Colonic mucosa (tissue), 4 donors: Measurements from ENCODE around the gene ABCG2. TPM values are rescaled to one million over a fixed set of nuclear protein-coding genes. Genes with fewer than 3 reads are reported as not detected.
A peak's percentile ranks its signal among the peaks of the same experiment; 100 is the strongest.
"Not testable (repeated sequence)": the region's sequence is repeated elsewhere in the genome, so short reads cannot be mapped to it uniquely, and the experiment has no call there.

Experiments
- DNase-seq: peaks from one replicate; pipeline ENCODE4 v3.0.0-alpha.2; 2020
- H3K27ac ChIP-seq: fragments of 200-600 bp; one replicate; pipeline ENCODE4 v1.8.0; 2021
- H3K27me3 ChIP-seq: fragments of 200-600 bp; one replicate; pipeline ENCODE4 v1.8.0; 2021
- H3K36me3 ChIP-seq: fragments of 200-600 bp; one replicate; pipeline ENCODE4 v1.8.0; 2021
- H3K4me1 ChIP-seq: fragments of 200-600 bp; one replicate; pipeline ENCODE4 v1.8.0; 2021; ENCODE audit warnings: mild to moderate bottlenecking
- H3K4me3 ChIP-seq: fragments of 200-600 bp; one replicate; pipeline ENCODE4 v1.8.0; 2021
- H3K9ac ChIP-seq, 2 donors: one replicate each; pipeline ENCODE4 v1.7.0; 2013; ENCODE audit warnings: control low read depth in 2 of 2, low read depth in 2 of 2, low read length in 2 of 2
- H3K9me3 ChIP-seq: fragments of 200-600 bp; one replicate; pipeline ENCODE4 v1.8.0; 2021
- intact Hi-C: fragments of 100-400 bp; cut with DNase I; formaldehyde crosslinking; loops from one replicate; pipeline ENCODE4 v1.14.1; 2022
- total RNA-seq, 2 donors: library from RNA; stranded (reverse); fragmentation: NEBNext Ultra II Directional in 1 of 2; extraction: Animal tissue kit (Norgen Biotek cat#: 25700) in 1 of 2; gene quantifications; one replicate each; pipeline ENCODE4 v1.2.1, GENCODE V29; 2021
- TF ChIP-seq, protein P1 (sequence below): fragments of 200-600 bp; IDR thresholded peaks from one replicate; pipeline ENCODE4 v1.8.0; 2022; ENCODE audit warnings: antibody characterized with exemption, mild to moderate bottlenecking
- donor health status: healthy.
- donor health status: DM: no; HTN: no; CAD: no.
- donor health status: DM: no; HTN: no; CAD: no.

Gene ABCG2
- total RNA-seq, 2 donors from 2014 or later: 7.5 to 18.8 TPM

DNA sequence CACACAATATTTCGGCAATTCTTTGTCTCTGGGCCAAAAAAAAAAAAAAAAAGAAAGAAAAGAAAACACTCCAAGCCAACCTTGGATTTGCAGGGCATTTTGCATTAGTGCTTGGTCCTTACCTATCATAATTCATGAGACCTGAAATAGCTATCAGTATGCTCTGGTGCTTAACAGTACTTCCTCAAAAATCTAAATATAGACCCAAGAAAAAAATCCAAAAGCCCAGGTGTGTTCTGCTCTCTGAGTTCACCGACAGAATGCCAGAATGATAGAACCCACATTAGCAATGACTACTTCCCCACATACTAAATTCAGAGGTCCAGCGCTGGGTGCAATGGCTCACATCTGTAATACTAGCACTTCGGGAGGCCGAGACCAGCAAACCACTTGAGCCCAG, 42.9 kb downstream of the ABCG2 start:
- TF ChIP-seq, protein P1, sequence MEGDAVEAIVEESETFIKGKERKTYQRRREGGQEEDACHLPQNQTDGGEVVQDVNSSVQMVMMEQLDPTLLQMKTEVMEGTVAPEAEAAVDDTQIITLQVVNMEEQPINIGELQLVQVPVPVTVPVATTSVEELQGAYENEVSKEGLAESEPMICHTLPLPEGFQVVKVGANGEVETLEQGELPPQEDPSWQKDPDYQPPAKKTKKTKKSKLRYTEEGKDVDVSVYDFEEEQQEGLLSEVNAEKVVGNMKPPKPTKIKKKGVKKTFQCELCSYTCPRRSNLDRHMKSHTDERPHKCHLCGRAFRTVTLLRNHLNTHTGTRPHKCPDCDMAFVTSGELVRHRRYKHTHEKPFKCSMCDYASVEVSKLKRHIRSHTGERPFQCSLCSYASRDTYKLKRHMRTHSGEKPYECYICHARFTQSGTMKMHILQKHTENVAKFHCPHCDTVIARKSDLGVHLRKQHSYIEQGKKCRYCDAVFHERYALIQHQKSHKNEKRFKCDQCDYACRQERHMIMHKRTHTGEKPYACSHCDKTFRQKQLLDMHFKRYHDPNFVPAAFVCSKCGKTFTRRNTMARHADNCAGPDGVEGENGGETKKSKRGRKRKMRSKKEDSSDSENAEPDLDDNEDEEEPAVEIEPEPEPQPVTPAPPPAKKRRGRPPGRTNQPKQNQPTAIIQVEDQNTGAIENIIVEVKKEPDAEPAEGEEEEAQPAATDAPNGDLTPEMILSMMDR: no peak
- DNase-seq: no peak
- Histone ChIP-seq H3K36me3 (no peaks in the 10 kb centered on the region), H3K9ac (no peak overlapping the region), H3K27ac (no peak overlapping the region), H3K9me3 (peaks cover 4% of the 10 kb centered on the region), H3K4me1 (no peaks in the 10 kb centered on the region), H3K27me3 (no peaks in the 10 kb centered on the region), H3K4me3 (no peak overlapping the region)
- intact Hi-C loops: no loop called here

- Histone ChIP-seq H3K9ac (no peak overlapping the region), H3K4me1 (no peaks in the 10 kb centered on the region), H3K27ac (no peak overlapping the region), H3K4me3 (no peak overlapping the region), H3K27me3 (no peaks in the 10 kb centered on the region), H3K36me3 (no peaks in the 10 kb centered on the region), H3K9me3 (no peaks in the 10 kb centered on the region)
- TF ChIP-seq, protein P1: no peak
- DNase-seq: no peak
- intact Hi-C loops: no loop called here
Measured at GRCh38 chr4:88112856-88113255, 45.6 kb downstream of the ABCG2 start.

- H3K4me1 ChIP-seq: no peaks in the 10 kb centered on the region
- H3K27me3 ChIP-seq: no peaks in the 10 kb centered on the region
- TF ChIP-seq, protein P1: no peak
- no peak overlapping the region for H3K27ac ChIP-seq
- intact Hi-C loops: no loop called here
- no peaks in the 10 kb centered on the region for H3K36me3 ChIP-seq
- no peaks in the 10 kb centered on the region for H3K9me3 ChIP-seq
- DNase-seq: no peak
- H3K9ac ChIP-seq: no peak overlapping the region
- no peak overlapping the region for H3K4me3 ChIP-seq
Measured at GRCh38 chr4:88110826-88111225, 47.6 kb downstream of the ABCG2 start.

DNA sequence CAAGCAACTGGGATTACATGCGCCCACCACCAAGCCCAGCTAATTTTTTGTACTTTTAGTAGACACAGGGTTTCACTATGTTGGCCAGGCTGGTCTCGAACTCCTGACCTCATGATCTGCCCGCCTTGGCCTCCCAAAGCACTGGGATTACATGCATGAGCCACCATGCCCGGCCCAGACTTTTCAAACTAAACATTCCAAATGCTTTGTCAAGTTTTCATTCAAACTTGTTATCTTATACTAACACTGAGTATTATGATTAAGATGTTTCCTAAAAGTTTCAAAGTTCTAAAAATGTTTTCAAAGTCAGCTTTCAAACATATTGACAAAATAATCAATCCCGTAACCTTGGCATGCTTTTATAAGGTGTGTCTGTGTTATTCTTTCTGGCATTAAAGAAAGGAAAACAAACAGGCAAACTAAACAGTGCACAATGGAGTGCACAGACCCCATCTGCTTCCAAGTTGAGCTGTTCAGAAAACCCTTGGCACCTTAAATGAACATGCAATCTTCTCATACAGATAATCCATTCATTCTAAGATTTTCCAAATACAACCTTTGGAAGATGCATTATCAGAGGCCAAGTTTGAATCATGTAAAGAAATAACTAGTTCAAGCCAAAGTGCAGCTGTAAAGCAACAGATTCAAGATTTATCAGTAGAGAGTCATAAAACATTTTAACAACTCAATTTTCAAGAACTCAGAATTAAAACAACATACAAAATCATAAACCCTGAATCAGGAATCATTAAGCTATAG, 49.1 kb downstream of the ABCG2 start:
- H3K27me3 ChIP-seq: no peaks in the 10 kb centered on the region
- no peak for DNase-seq
- TF ChIP-seq, protein P1: no peak
- H3K27ac ChIP-seq: peak overlapping the region; percentile 19
- H3K36me3 ChIP-seq: no peaks in the 10 kb centered on the region
- H3K9ac ChIP-seq: no peak overlapping the region
- H3K4me3 ChIP-seq: no peak overlapping the region
- intact Hi-C loops: no loop called here
- H3K4me1 ChIP-seq: no peaks in the 10 kb centered on the region
- no peaks in the 10 kb centered on the region for H3K9me3 ChIP-seq

GRCh38 chr4:88108747-88109122, 49.7 kb downstream of the ABCG2 start:
- no peak overlapping the region for H3K9ac ChIP-seq
- H3K9me3 ChIP-seq: no peaks in the 10 kb centered on the region
- no peaks in the 10 kb centered on the region for H3K4me1 ChIP-seq
- no peak for DNase-seq
- TF ChIP-seq, protein P1: no peak
- no peak overlapping the region for H3K4me3 ChIP-seq
- H3K27ac ChIP-seq: no peak overlapping the region
- H3K36me3 ChIP-seq: no peaks in the 10 kb centered on the region
- H3K27me3 ChIP-seq: no peaks in the 10 kb centered on the region
- intact Hi-C loops: no loop called here

DNA sequence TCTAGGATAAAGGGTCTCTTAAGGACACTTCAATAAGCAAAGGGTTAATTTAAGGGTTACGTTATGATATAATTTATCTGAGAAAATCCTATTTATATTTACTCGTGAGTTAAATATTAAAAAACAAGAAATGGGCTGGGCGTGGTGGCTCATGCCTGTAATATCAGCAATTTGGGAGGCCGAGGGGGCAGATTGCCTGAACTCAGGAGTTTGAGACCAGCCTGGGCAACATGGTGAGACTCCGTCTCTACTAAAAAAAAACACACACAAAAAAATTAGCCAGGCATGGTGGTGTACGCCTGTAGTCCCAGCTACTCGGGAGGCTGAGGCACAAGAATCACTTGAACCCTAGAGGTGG, 50.4 kb downstream of the ABCG2 start:
- H3K27ac ChIP-seq, H3K4me3 ChIP-seq, H3K4me1 ChIP-seq, H3K27me3 ChIP-seq, H3K9me3 ChIP-seq, DNase-seq, intact Hi-C loops, H3K36me3 ChIP-seq, H3K9ac ChIP-seq: not testable (repeated sequence)
